GM19099 (cell line): ENCODE measurements around the gene SMIM35.

ENCODE experiments used
- POLR2A ChIP-seq: IDR thresholded peaks from 3 replicates; pipeline ENCODE4 v1.6.1; 2011; ENCODE audit warnings: low read depth; ENCODE audit not compliant: insufficient read length; ENCODE audit errors: extremely low read depth

The SMIM35 gene

DNA sequence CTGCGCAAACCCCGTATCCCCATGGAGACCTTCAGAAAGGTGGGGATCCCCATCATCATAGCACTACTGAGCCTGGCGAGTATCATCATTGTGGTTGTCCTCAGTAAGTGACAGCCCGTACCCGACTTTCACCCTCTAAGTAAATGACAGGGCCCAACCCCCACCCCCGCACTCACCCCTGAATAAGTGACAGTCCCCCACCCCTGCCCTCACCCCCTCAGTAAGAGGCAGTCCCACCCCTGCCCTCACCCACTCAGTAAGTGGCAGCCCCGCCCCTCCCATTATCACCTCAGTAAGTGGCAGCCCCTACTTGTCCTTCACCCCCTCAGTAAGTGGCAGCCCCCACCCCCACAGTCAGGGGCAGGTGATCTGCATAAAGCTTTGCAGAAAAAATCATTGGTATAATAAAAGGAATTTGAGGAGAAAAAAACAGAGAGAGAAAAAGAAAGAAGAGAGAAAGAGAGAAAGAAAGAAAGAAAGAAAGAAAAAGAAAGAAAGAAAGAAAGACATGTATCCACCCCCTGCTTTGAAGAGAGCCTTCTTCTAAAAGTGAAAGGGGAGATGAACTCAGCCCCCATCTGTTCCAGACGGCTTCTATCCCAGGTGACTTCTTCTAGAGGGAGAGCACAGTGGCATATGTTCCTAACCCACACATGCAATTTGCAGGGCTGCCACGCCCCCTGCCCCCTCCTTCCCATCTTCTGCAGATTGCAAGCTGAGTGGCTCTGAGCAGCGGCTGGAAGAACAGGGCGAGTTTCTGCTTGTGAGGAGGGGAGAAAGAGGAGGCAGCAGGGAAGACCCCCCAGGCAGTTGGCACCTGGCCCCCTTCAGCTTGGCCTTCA, 12.5 kb upstream of the SMIM35 start:
- TF ChIP-seq POLR2A = no peak

- no peak for TF ChIP-seq POLR2A
These were observed 9.2 kb upstream of the SMIM35 start for GRCh38 chr11:118095967-118096367.

- no peak for TF ChIP-seq POLR2A
These were observed 8.7 kb upstream of the SMIM35 start for GRCh38 chr11:118095493-118095892.

GRCh38 chr11:118092907-118093571, 6.3 kb upstream of the SMIM35 start:
- TF ChIP-seq POLR2A = no peak

GRCh38 chr11:118091690-118092089, 4.9 kb upstream of the SMIM35 start:
- TF ChIP-seq POLR2A = no peak

DNA sequence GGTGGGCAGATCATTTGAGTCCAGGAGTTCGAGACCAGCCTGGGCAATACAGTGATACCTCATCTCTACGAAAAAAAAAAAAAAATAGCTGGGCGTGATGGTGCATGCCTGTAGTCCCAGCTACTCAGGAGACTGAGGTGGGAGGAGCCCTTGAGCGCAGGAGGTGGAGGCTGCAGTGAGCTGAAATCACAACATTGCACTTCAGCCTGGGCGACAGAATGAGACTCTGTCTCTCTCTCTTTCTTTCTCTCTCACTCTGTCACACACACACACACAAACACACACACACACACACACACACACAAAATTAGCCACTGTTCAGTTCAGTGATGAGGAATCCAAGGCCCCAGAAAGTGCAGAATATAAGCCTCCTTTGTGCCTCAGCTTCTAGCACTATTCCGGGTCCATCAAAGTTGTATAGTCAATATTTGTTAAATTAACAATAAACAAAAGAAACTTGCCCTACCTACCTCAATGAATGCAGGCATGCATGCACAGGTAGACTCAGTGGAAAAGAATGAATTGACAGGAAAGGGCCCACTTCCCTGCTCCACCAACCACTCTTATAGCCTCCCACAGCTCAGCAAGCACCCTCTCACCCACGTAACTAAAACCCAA, 3.9 kb upstream of the SMIM35 start:
- no peak for TF ChIP-seq POLR2A

- no peak for TF ChIP-seq POLR2A
These were observed 1.8 kb upstream of the SMIM35 start for GRCh38 chr11:118088531-118088930.

DNA sequence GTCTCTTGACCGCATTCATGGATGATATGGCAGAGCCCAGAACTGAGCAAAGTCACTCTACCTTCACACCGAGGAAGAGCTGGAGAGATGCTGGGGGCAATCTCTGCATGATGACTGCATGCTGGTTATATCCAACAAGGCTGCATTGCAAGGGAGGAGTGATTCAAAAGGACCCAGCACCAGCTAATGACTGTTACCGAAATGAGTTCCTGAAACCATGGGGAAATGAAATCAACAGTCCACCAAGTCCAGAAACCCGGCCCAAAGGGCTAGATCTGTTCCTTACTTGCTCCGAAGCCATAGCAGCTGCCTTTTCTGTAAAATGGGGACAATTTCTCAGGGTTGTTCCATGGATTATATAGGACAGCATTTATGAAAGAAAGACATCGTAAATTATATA, 1.2 kb upstream of the SMIM35 start:
- no peak for TF ChIP-seq POLR2A

DNA sequence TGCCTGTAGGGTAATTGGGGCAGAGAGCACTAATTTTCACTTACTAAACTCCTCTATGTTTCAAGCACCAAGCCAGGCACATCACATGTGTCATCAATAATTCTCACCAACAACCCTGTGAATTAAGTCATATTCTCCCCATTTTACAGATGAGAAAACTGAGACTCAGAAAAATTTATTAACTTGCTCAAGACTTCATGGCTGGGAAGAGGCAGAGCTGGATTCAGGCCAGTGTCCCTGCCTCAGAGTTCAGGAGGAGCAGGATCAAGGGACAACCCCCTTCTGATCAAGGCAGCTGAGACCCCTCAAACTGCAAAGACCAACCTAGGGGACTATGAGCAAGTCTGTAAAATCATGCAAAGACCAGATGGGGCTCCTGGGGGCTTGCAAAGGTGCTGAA, 2.1 kb downstream of the SMIM35 start:
- no peak for TF ChIP-seq POLR2A

DNA sequence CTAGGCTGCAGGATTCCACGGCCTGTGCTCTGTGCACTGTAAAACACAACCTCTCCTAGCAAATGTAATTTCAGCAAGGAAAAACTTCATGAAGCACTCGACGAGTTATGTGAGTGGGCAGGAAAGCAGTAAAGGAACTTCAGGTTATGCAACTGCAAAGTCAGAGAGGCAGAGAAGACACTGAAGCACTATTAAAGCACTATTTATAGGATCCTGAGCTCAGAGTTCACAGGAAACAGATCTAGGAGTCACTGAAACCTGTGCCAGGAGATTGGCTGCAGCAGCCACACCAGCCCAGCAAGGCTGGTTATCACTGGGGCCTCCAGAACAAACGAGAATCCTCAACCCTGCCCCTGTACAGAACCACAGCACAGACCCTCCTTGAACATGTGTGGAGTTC, 2.5 kb downstream of the SMIM35 start:
- TF ChIP-seq POLR2A = no peak

GRCh38 chr11:118082880-118083552, 3.7 kb downstream of the SMIM35 start:
- no peak for TF ChIP-seq POLR2A

DNA sequence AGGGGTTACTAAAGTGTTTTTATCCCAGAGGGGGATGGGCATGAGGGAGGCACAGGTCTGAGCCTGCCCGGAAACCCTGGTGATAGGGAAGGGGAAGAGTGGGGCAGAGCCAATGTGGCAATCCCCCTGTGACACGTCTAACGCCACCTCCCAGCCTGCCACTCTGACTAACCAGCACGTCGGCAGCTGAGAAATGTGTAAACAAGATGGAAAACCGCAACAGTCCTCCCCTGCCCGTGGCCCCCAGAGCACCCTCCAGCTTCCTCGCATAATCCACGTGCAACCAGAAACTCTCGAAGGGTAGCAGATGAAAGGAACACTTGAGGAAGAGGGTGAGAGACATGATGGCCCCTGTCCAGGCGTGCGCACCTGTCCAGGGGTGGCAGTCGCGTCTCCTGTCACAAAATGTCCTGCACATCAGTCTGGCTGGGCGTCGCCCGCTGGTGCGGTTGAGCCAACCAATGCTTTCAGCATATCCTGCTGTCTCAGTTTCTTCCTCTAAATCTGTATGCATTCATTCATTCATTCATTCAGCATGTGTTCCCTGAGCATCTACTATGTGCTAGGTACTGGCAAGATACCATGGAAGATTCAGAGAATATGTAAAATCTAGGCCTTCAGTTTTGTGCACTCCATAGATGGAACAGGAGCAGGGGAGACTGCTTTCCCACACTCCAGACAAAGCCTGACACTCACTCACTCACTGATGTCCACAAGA, 5.4 kb downstream of the SMIM35 start:
- TF ChIP-seq POLR2A = no peak

- no peak for TF ChIP-seq POLR2A
These were observed 6.5 kb downstream of the SMIM35 start for GRCh38 chr11:118080296-118080695.

DNA sequence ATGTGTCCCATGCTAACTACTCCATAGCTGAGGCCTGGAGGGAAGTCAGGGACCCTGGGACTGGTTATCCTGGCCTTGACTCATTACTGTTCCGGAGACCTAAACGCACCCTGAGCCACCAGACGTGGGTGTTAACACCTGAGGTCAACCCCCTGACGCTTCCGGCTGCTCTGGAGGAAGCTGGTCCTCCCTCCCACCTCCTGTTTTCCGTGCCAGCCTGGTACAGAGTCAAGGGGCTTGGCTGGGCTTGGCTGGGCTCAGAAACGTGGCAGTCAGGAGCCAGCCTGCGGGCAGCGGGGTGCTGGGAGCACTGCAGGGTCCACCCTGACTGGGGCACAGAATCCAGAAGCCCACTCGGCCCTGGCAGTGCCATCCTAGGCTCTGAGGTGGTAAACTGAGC, 7.3 kb downstream of the SMIM35 start:
- TF ChIP-seq POLR2A = no peak

DNA sequence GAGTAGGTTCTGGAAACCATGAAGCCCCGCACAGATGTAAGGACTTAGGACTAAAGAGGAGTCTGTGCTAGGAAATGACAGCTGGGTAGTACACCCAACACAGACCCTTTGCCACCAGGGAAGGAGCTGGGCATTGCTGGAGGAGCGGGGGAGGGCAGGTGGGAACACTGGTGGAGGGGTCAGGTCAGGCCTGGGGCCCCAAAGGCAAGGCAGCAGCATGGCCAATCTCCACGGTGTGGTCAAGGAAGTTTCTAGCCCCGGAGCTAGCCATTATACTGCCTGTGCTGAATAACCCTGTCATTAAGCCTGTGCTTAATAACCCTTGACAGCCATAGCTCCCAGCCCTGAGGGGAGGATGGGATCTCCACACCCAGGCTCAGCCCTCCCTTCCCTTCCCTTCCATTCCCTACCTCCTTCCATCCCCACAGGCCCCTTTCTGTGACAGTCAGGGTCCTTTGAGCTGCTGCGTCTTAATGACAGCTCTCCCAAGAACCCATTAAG, 7.8 kb downstream of the SMIM35 start:
- TF ChIP-seq POLR2A = no peak

DNA sequence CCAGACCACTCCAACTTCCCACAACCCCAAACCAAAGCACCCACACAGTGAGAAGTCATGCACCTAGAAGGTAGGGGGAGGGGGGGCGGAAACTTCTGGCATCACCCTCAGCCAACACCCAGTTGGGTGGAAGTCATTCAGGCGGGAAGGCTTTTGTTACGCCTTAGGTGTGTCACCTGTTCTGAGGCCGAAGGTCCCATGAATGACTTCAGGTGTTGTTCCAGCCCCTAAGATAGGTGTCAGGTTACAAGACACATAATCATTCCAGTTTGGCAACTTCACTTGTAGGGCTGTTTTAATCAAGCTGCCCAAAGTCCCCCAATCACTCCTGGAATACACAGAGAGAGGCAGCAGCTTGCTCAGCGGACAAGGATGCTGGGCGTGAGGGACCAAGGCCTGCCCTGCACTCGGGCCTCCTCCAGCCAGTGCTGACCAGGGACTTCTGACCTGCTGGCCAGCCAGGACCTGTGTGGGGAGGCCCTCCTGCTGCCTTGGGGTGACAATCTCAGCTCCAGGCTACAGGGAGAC, 9.9 kb downstream of the SMIM35 start, which contains the start of gene TMPRSS4:
TSS of gene TMPRSS4 (plus strand) at position 325 of the 528 bp plus-strand sequence. CDS start 225 bp downstream, outside the sequence.
- no peak for TF ChIP-seq POLR2A
